Stimulated activated CD8-positive, alpha-beta memory T cell treated with anti-CD3 and anti-CD28 coated beads, Interleukin-4, amount 100 ng/mL, for 48 hours (primary cell): ENCODE results near the gene CPLX1.

Experiments
- DNase-seq: peaks from one replicate; pipeline ENCODE4 v3.0.0-alpha.2; 2020

CPLX1 gene

GRCh38 chr4:854356-854755, 28.4 kb upstream of the CPLX1 start:
- DNase-seq: no peak

- no peak for DNase-seq
Measured at GRCh38 chr4:853416-853781, 27.5 kb upstream of the CPLX1 start.

GRCh38 chr4:851701-852430, 25.9 kb upstream of the CPLX1 start:
- no peak for DNase-seq

- DNase-seq: no peak
Measured at GRCh38 chr4:850323-850945, 24.5 kb upstream of the CPLX1 start.

GRCh38 chr4:849478-850175, 23.7 kb upstream of the CPLX1 start:
- no peak for DNase-seq

- DNase-seq: no peak
Measured at GRCh38 chr4:848803-849477, 23.0 kb upstream of the CPLX1 start.

GRCh38 chr4:848307-848691, 22.4 kb upstream of the CPLX1 start:
- no peak for DNase-seq

- DNase-seq: no peak
Measured at GRCh38 chr4:845836-846251, 19.9 kb upstream of the CPLX1 start.

- DNase-seq: no peak
Measured at GRCh38 chr4:845233-845835, 19.4 kb upstream of the CPLX1 start.

- DNase-seq: no peak
Measured at GRCh38 chr4:844752-845232, 18.9 kb upstream of the CPLX1 start.

GRCh38 chr4:839675-840443, 13.9 kb upstream of the CPLX1 start:
- no peak for DNase-seq

- DNase-seq: no peak
Measured at GRCh38 chr4:837772-838171, 11.8 kb upstream of the CPLX1 start.

- no peak for DNase-seq
Measured at GRCh38 chr4:836750-837301, 10.9 kb upstream of the CPLX1 start.

GRCh38 chr4:836003-836511, 10.1 kb upstream of the CPLX1 start:
- DNase-seq: no peak

- no peak for DNase-seq
Measured at GRCh38 chr4:835148-836002, 9.4 kb upstream of the CPLX1 start.

- no peak for DNase-seq
Measured at GRCh38 chr4:834368-835147, 8.6 kb upstream of the CPLX1 start.

- DNase-seq: no peak
Measured at GRCh38 chr4:833731-834367, 7.9 kb upstream of the CPLX1 start.

GRCh38 chr4:833156-833555, 7.2 kb upstream of the CPLX1 start:
- no peak for DNase-seq

- DNase-seq: no peak
Measured at GRCh38 chr4:832536-832935, 6.6 kb upstream of the CPLX1 start.
